PC-3 (cell line): ENCODE measurements around the gene CERK. TPM values are rescaled to one million over a fixed set of nuclear protein-coding genes. Genes with fewer than 3 reads are reported as not detected.

Experiments used
- ATAC-seq: fragments of 200-7000 bp; cut with Tn5 transposase; 2 replicates; pipeline ENCODE4 v1.9.1; 2020; ENCODE audit warnings: mild to moderate bottlenecking, moderate library complexity
- BruUV-seq: library from RNA; stranded (reverse); fragments of 400-500 nt; replicated peaks from 2 replicates; lab custom pipeline; 2021; lab: Mats Ljungman, UMichigan
- CTCF ChIA-PET: fragments of 300-600 bp; sonication (Branson Sonifier 250); formaldehyde crosslinking; loops from one replicate; lab custom pipeline; 2022; ENCODE audit warnings: antibody characterized with exemption; lab: Charles Lee
- POLR2A ChIA-PET: fragments of 300-600 bp; sonication (Branson Sonifier 250); formaldehyde crosslinking; loops from one replicate; lab custom pipeline; 2022; ENCODE audit warnings: antibody characterized with exemption; ENCODE audit not compliant: unreplicated experiment; lab: Charles Lee
- DNase-seq: peaks from one replicate; pipeline ENCODE4 v3.0.0-alpha.2; 2015
- H2AFZ ChIP-seq: fragments of 300-600 bp; sonication (generic); 2 replicates; pipeline ENCODE4 v1.6.0; 2016; ENCODE audit warnings: antibody characterized with exemption, low read length
- H3F3A ChIP-seq: fragments of 300-600 bp; sonication (generic); one replicate; pipeline ENCODE4 v1.6.0; 2017; ENCODE audit warnings: antibody characterized with exemption, low read length, control low read depth, mild to moderate bottlenecking; ENCODE audit not compliant: unreplicated experiment
- H3K27ac ChIP-seq: fragments of 300-600 bp; sonication (generic); 2 replicates; pipeline ENCODE4 v1.5.1; 2016; ENCODE audit warnings: mild to moderate bottlenecking, low read length
- H3K27me3 ChIP-seq: fragments of 300-600 bp; sonication (generic); 2 replicates; pipeline ENCODE4 v1.6.1; 2016; ENCODE audit warnings: low read length, mixed read lengths
- H3K36me3 ChIP-seq: fragments of 300-600 bp; sonication (generic); 2 replicates; pipeline ENCODE4 v1.6.1; 2016; ENCODE audit warnings: low read depth, mixed run types, low read length, mixed read lengths
- H3K4me1 ChIP-seq: fragments of 300-600 bp; sonication (generic); 2 replicates; pipeline ENCODE4 v1.5.1; 2016; ENCODE audit warnings: low read length; ENCODE audit not compliant: insufficient read depth
- H3K4me2 ChIP-seq: fragments of 300-600 bp; sonication (generic); 2 replicates; pipeline ENCODE4 v1.6.0; 2016; ENCODE audit warnings: low read length
- H3K4me3 ChIP-seq: fragments of 300-600 bp; sonication (generic); 2 replicates; pipeline ENCODE4 v1.5.1; 2016; ENCODE audit warnings: mild to moderate bottlenecking, low read length, mixed read lengths
- H3K79me2 ChIP-seq: fragments of 300-600 bp; sonication (generic); 2 replicates; pipeline ENCODE4 v1.6.1; 2017; ENCODE audit warnings: low read length, mixed read lengths
- H3K9ac ChIP-seq: fragments of 300-600 bp; sonication (generic); 2 replicates; pipeline ENCODE4 v1.6.0; 2016; ENCODE audit warnings: mild to moderate bottlenecking, low read length
- H3K9me2 ChIP-seq: fragments of 300-600 bp; sonication (generic); replicated peaks from 2 replicates; pipeline ENCODE4 v1.6.1; 2016; ENCODE audit warnings: mixed run types, low read length, mixed read lengths
- H3K9me3 ChIP-seq: fragments of 300-600 bp; sonication (generic); 2 replicates; pipeline ENCODE4 v1.6.1; 2016; ENCODE audit warnings: low read length, mixed read lengths
- H4K20me1 ChIP-seq: fragments of 300-600 bp; sonication (generic); 2 replicates; pipeline ENCODE4 v1.6.1; 2016; ENCODE audit warnings: low read length, mixed read lengths
- EZH2 ChIP-seq: fragments of 300-600 bp; sonication (generic); IDR thresholded peaks from one replicate; pipeline ENCODE4 v1.6.1; 2017; ENCODE audit warnings: antibody characterized with exemption, mild to moderate bottlenecking, low read length; ENCODE audit not compliant: unreplicated experiment
- EZH2phosphoT487 ChIP-seq: fragments of 300-600 bp; sonication (generic); IDR thresholded peaks from 2 replicates; pipeline ENCODE4 v1.6.1; 2018; ENCODE audit warnings: mild to moderate bottlenecking, antibody characterized with exemption, low read length, borderline replicate concordance
- intact Hi-C: fragments of 100-400 bp; cut with micrococcal nuclease; formaldehyde crosslinking; loops from 2 replicates; pipeline ENCODE4 v1.9.0; 2023
- total RNA-seq: library from RNA; depleted of rRNA; stranded (reverse); fragments of >200 nt; gene quantifications from 2 replicates; pipeline ENCODE4 v1.2.3, GENCODE V29; 2014
- TF ChIP-seq, protein P1 (sequence below): fragments of 300-600 bp; sonication (generic); conservative IDR thresholded peaks from 2 replicates; pipeline ENCODE4 v1.5.1; 2017; ENCODE audit warnings: antibody characterized with exemption, low read depth, mild to moderate bottlenecking, low read length

The CERK gene
- total RNA-seq, 1 experiment from 2014 or later = 21.6 TPM

DNA sequence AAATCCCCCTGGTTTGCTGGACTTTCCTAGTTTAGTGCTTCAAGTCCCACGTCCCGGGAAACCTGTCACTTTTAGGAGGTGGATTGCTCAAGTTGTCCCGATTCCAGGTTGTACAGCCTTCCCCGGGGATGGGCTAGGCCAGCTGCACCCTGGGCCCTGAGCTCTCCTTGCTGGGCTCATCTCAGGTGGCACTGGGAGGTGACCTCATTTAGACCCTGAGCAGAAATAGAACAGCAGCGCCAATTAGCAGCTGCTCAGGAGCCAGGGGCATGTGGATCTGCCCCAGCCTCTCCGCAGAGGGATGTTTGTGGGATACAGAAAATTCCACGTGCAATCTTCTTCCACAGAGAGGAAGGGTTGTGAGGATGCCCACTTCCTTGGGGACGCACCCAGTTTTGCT is 9.6 kb upstream of the CERK start:
- no peaks in the 10 kb centered on the region for H3K9me3 ChIP-seq
- ChIA-PET CTCF (no interaction called here), POLR2A (no interaction called here)
- intact Hi-C loops = no loop called here
- H3K4me1 ChIP-seq = peaks cover 15% of the 10 kb centered on the region
- no peak overlapping the region for H3K27ac ChIP-seq
- H3K9me2 ChIP-seq = no peaks in the 10 kb centered on the region
- no peak overlapping the region for H2AFZ ChIP-seq
- no peaks in the 10 kb centered on the region for H3K79me2 ChIP-seq
- H3K27me3 ChIP-seq = no peaks in the 10 kb centered on the region
- no peaks in the 10 kb centered on the region for H3F3A ChIP-seq
- no peak overlapping the region for H3K9ac ChIP-seq
- no peaks in the 10 kb centered on the region for H4K20me1 ChIP-seq
- DNase-seq (no peak), ATAC-seq (no peak)
- TF ChIP-seq, protein P1, sequence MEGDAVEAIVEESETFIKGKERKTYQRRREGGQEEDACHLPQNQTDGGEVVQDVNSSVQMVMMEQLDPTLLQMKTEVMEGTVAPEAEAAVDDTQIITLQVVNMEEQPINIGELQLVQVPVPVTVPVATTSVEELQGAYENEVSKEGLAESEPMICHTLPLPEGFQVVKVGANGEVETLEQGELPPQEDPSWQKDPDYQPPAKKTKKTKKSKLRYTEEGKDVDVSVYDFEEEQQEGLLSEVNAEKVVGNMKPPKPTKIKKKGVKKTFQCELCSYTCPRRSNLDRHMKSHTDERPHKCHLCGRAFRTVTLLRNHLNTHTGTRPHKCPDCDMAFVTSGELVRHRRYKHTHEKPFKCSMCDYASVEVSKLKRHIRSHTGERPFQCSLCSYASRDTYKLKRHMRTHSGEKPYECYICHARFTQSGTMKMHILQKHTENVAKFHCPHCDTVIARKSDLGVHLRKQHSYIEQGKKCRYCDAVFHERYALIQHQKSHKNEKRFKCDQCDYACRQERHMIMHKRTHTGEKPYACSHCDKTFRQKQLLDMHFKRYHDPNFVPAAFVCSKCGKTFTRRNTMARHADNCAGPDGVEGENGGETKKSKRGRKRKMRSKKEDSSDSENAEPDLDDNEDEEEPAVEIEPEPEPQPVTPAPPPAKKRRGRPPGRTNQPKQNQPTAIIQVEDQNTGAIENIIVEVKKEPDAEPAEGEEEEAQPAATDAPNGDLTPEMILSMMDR = no peak
- H3K4me2 ChIP-seq = no peak overlapping the region
- H3K36me3 ChIP-seq = no peaks in the 10 kb centered on the region
- H3K4me3 ChIP-seq = no peak overlapping the region
- no TSS peak for BruUV-seq

DNA sequence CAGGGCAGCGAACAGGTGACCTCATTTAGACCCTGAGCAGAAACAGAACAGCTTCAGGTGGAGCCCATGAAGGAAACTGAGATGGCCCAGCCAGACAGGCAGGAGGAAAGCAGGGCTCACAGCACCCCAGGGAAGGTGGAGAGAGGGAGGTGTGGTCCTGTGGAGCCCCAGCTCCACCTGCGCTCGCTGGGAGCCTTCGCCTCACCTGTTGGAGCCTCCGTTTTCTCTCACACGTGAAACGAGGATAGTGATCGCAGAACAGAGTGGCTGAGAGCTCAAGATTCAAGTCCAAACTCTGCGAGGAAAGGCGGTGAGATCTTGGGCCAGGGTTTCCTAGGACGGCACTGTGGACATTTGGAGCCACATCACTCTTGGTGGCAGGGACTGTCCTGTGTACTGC is 8.6 kb upstream of the CERK start:
- H2AFZ ChIP-seq = no peak overlapping the region
- H3K4me3 ChIP-seq = no peak overlapping the region
- no peaks in the 10 kb centered on the region for H3K79me2 ChIP-seq
- intact Hi-C loops = no loop called here
- no peaks in the 10 kb centered on the region for H3K36me3 ChIP-seq
- H4K20me1 ChIP-seq = no peaks in the 10 kb centered on the region
- ChIA-PET POLR2A (no interaction called here), CTCF (no interaction called here)
- H3K4me1 ChIP-seq = peaks cover 23% of the 10 kb centered on the region
- H3K27ac ChIP-seq = no peak overlapping the region
- H3K9me2 ChIP-seq = no peaks in the 10 kb centered on the region
- no peaks in the 10 kb centered on the region for H3K9me3 ChIP-seq
- no peak for DNase-seq
- H3K9ac ChIP-seq = no peak overlapping the region
- H3F3A ChIP-seq = no peaks in the 10 kb centered on the region
- BruUV-seq = no TSS peak
- ATAC-seq = no peak
- no peaks in the 10 kb centered on the region for H3K27me3 ChIP-seq
- H3K4me2 ChIP-seq = no peak overlapping the region
- TF ChIP-seq EZH2phosphoT487 = no peak
- no peak for TF ChIP-seq EZH2
- TF ChIP-seq, protein P1 = no peak

DNA sequence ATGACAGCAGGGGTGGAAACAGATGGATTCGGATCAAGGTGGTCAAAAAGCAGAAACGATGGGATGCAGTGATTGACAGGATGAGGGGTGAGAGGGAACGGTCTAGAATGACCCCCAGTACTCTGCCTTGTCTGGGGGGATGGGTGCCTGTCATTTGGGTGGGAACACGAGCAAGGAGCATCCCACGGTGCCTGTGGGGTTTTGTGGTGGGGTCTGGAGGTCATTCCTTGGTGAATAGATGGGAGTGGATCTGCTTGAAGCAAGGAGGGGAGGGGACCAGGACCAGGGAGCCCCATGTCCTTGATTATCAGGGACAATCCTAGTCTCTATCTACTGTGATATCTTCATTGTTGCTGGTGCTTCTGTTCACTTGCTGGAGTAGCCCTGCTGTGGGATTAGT is 8.1 kb upstream of the CERK start:
- no peak overlapping the region for H2AFZ ChIP-seq
- H3F3A ChIP-seq = no peaks in the 10 kb centered on the region
- CTCF ChIA-PET = no interaction called here
- no peaks in the 10 kb centered on the region for H3K9me2 ChIP-seq
- no peak overlapping the region for H3K4me2 ChIP-seq
- no peak overlapping the region for H3K27ac ChIP-seq
- no peaks in the 10 kb centered on the region for H3K79me2 ChIP-seq
- H3K9ac ChIP-seq = no peak overlapping the region
- DNase-seq (no peak), ATAC-seq (no peak)
- H3K9me3 ChIP-seq = no peaks in the 10 kb centered on the region
- peaks cover 23% of the 10 kb centered on the region for H3K4me1 ChIP-seq
- no peaks in the 10 kb centered on the region for H3K36me3 ChIP-seq
- no peaks in the 10 kb centered on the region for H3K27me3 ChIP-seq
- H3K4me3 ChIP-seq = no peak overlapping the region
- POLR2A ChIA-PET = no interaction called here
- TF ChIP-seq, protein P1 = no peak
- TF ChIP-seq EZH2 (no peak), EZH2phosphoT487 (no peak)
- H4K20me1 ChIP-seq = no peaks in the 10 kb centered on the region
- no TSS peak for BruUV-seq
- intact Hi-C loops = no loop called here
